GM21515 (cell line): Measurements from ENCODE around the gene PCSK6.

Experiments
- ATAC-seq: cut with Tn5 transposase; IDR thresholded peaks from one replicate; pipeline ENCODE4 v1.9.1; 2021; ENCODE audit not compliant: unreplicated experiment

PCSK6 gene

DNA sequence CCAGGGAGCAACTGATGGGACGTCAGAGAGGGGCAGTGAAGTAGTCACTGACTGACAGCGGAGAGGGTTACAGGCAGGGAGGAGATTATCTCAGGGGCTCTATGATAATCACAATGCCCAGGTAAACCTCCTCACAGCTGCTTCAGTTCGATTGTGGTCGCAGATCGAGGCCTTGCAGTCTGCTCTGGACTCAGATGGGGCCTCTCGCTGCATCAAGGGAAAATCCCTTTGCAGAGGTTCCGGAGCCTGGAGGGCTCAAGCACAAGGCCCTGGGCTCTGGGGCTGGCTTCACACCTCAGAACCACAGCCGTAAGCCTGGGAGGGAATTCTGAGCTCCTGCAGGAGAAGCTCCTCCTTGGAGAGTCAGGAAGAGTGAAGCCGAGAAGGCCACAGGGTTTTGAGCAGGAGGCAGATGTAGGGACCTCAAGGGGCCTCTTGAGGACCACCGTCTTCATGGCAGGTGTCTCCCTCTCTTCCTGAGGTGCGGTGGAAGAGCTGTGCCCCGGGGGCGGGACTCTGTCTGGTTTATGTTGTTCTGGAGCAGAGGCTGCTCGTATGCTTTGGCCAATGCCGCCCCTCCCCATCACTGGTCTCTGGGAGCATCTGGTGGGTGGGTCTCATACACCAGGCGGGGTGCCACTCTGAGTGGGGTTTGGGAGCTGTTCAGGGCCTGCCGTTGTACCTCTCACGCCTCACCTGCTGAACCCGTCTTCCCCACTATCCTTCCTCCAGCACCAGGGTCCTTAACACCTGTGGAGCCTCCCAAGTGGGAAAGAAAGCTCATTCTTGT is 175.0 kb downstream of the PCSK6 start:
- no peak for ATAC-seq

DNA sequence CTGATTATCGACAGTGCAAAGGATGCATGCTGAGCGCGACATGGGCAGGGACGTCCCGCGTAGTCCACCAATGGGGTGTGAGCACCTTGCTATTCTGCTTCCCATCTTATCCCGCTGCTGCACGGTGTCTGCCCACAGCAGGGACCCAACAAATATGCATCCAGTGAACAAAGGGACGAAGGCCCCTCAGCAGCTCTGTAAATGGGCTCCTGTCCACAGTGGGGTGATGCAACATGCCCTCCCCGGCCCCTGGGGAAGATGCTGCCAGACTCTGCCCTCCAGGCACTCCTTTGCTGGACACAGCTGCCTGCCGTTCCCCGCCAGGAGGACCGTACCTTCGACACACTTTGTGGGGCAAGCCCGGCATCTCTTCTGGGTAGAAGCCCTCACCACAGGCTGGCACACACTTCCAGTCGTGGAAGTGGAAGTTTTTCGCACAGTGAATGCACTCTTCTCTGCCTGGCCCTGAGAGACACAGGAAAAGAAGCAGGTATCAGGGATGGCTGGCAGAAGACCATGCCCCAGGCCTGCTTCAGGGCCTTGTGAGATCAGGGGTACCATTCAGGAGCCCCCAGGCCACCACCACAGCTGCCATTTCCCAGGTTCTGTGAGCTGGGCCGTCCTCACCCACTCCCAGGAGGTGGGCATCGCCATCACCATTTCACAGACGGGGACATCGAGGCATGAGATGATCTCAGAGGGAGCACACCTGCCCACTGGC is 176.3 kb downstream of the PCSK6 start:
- no peak for ATAC-seq

DNA sequence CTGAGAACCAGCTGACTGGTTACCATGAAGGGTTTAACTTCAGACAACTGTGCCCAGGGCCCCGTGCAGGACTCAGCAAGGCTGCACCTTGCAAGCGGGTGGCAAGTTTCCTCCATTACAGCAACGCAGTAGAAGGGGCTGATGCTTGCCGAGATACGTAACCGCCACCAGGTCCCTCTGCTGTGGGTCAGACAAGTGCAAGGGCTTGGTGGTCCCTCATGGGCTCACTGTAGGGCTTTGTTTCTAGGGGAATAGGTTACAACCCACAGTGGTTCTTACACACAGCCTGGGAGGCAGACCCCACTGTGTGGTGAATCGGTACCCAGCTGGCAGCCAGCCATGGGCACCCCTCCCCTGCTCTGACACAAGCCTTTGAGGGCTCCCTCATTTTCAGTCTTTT is 179.0 kb downstream of the PCSK6 start:
- no peak for ATAC-seq

DNA sequence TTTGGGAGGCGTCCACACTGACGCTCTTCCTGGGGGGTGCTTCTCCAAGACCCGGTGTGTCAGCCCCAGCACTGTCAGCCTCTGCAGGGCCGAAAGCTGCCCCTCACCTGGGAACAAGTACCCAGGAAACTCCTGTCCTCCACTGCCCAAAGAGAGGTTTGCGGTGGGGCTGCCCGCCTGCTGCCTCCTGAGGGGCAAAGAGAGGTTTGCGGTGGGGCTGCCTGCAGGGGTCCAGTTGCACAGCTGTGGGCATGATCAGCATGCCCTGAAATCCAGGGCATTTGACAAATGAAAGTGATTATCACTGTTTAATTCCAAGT is 179.4 kb downstream of the PCSK6 start:
- ATAC-seq = no peak

DNA sequence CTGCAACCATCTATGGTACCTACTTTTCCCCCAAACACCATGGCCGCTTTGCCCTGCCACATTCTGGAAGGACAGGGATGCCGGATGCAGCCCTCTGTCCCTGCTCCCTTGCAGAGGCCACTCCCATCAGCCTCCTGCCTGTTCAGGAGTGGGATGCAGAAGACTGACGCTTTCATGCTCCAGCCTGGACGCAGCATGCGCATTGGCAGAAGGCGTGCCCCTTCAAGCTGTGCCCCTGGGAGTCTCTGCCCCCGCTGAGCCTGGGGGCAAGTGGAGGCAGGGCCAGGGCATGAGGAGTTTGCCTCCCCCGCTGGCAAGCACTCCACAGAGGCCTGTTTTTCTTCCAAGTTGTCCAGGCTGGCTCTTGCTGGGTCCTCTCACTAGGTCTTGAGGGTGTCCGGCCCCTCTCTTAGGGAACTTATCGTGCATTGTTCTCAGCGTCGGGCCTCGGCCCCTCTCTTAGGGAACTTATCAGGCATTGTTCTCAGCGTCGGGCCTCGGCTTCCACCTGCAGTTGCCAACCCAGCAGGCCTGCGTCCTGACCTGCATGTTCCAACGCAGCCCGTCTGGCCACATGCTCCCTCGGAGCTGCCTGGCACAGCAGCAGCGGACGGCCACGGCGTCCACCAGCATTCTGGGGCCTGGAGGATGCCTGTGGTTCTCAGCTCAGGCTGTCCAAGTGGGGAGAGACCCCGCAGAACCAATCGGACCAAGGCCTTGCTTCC is 179.9 kb downstream of the PCSK6 start:
- no peak for ATAC-seq

DNA sequence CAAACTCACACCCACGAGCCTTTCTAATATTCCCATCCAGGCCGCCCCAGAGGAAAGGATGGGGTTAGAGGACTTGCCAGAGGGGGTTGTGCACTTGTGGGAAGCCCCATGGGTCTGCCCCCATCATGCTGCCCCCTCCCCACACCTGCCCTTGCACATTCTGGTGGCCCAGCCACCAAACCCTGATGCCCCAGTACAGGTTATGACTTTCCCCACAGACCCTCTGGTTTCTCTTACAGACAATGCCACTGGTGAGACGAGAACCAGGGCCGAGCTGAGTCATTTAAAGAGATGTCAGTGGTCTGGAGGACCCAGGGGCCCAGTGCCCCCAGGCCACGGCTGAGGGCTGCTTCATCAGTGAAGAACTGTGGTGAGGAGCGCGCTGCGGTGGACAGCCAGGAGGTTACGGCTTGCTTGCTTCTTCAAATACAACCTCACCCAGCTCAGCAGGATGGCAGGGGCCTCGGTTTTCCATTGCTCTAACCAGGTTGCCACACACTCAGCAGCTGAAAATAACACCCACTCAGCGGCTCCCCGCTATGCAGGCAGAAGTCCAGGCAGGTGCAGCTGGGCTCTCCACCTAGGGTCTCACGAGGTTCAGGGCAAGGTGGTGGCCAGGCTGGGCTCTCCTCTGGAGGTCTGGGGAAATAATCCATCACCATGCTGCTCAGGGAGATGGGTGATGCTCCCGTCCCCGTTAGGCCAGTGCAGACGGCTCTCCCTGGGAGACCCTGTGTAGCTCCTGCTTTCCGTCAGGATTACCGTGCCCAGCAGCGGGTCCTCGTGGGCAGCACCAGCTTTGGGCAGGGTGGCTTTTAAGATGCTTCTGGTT is 180.7 kb downstream of the PCSK6 start:
- ATAC-seq = no peak

DNA sequence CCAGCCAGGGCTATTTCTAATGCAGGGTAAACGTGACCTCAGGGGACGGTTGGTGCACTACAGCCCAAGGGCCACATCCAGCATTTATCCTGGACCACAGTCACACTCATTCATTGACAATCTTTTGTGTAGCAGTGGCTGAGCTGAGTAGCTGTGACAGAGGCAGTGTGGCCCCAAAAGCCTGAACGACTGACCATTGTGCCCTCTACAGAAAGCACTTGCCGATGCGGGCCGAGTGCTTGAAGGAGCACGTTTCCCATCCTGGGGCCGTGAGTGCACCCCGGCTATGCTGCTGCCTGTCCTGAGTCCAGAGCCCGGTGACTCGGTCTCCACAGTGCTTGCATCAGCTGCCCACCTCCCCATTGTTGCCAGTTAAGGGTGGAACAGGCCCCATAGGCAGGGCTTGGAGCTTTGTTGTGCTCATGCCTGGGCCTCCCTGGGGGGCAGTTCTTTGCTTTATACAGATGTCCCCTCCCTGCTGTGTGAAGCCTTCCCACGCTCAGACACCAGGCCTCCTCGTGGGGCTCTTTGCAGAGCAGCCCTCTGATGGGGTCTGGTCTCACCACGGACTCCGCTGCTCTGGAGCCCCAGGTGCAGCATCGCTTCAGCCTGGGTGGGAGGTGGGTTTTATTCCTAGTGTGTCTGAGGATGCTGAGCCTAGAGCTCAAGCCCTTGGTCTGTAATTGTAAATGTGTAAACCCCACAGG is 181.5 kb downstream of the PCSK6 start:
- no peak for ATAC-seq

DNA sequence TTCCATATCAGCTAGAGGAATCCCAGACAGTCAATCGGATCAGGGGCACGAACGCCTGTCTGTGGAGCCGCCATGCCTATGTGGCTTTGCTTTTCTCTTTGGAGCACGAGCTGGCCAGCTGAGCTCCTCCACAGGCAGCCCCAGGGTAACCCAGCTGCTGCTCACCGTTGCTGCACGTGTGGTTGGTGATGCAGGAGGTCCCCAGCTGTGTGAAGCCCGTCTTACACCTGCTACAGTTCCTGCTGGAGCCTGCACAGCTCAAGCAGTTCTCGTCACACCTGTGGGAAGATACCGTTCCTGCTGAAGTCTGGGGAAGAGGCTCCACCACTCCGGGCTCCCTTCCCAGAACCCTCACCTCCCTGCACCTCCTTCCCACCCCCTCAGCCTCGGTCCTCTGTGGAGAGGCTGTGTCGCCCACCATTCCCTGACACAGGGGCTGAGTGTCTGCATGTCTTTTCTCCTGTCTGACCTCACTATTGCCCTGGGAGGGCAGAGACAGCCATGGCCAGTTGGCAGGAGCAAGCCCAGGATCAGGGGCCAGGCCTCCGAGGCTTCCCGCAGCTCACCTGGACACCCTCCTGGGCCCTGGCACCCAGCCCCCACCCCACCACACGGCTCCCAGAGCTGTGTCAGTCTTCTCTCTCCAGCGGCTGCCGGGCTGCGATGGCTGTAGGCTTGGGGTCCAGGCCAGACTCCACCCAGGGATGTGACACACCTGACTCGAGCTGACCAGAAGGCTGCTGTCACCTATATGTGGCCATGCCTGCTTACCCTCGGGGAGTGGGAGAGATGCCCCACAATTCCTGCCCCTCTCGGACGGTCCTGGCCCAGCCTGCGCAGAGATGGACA is 182.2 kb downstream of the PCSK6 start:
- no peak for ATAC-seq

DNA sequence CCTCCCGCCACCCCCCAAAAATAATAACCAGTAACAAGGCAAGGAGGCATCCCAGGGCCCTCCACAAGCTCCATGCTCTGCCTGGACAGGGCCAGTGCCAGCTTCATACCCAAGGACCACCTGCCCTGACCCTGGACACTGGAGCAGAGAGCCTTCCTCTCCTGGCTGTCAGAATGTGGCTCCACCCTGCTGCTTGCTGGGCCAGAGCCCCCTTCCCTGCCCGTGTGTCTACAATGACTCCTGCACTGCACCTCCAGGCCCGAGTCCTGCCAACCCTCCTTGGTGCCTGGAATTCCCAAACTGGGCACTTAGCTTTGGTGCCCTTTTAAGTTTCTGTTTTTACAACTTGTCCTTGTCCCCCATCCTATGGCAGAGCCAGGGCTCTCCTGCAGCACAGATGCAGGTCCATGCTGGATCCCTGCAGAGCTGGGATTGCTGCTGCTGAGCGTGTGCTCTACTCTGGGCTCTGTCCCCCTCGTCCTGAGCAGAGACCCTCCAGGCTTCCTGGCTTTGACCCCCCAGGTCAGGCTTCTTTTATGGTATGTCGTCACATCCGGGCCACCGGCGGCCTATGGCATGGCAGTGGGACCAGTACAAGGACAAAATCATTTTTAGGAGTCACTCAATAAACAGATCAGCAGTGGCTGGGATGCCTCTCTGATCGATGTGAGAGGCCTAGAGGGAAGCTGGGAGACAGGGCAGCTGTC is 183.0 kb downstream of the PCSK6 start:
- ATAC-seq = no peak

DNA sequence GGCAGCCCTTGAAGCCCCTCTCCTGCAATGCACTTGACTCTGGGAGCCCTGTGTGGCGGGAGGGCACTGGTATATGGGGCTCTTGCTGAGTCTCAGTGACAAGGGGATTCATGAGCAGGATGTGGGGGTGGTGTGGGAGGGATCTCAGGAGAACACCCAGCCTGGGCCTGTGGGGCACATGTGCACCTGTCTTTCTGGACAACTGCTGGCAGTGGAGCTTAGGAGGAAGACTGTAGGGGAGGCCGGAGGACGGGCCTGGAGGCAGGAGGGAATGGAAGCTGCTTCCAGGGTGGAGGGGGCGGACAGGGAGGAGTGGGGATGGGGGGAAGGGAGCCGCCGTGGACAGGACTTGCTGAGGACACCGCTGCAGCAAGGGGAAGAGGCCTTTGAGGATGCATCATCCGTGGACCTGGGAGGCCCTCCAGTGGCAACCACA is 183.7 kb downstream of the PCSK6 start:
- no peak for ATAC-seq

DNA sequence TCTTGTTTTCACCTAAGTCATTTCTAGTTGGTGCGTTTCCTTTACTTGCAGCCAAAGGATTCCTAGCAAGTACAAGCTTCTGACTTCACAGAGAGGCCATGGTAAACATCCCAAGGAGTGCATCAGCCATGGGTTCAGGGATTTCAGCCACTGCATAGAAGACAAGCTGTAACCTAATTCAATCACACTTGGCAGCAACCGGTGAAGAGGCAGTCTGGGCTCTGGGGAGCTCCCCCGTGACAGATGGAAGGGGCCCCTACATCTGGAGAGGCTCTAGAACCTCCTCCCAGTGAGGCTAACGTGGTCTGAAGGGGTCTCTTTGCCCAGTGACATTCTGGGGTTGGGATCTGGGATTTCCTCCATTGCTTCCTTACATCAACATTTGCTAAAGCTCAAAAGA is 186.1 kb downstream of the PCSK6 start:
- ATAC-seq = no peak

DNA sequence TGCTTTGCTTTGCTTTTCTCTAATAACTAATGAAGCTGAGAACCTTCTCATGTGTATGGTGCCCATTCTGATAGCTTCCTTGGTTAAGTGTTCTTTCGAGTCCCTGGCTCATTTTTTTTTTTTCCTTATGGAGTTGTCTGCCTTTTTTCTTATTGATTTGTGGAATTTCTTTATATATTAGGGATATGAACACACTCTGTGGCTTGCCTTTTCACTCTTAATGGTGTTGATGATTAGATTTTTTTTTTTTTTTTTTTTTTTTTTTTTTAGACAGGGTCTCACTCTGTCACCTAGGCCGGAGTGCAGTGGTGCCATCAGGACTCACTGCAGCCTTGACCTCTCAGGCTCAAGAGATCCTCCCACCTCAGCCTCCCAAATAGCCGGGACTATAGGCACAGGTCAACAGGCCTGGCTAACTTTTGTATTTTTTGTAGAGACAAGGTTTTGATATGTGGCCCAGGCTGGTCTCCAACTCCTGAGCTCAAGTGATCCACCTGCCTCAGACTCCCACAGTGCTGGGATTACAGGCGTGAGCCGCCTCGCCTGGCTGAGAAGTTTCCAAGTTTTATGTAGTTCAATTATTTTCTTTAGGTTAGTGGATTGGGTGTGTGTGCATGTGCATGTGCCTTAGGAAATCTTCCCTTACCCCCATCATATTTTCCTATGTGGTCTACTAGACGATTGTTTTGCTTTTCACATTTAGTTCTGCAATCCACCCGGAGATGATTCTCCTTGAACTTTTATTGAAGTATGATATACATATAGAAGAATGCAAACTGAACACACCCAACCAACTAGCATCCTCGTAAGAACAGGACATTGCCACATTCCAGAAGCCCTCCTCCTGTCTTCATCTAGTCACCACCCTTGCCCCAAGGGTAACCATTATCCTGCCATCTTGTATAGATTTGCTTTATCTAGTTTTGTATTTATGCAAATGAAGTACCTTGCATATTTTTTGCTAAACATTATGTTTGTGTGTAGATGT is 192.8 kb downstream of the PCSK6 start:
- ATAC-seq = no peak

DNA sequence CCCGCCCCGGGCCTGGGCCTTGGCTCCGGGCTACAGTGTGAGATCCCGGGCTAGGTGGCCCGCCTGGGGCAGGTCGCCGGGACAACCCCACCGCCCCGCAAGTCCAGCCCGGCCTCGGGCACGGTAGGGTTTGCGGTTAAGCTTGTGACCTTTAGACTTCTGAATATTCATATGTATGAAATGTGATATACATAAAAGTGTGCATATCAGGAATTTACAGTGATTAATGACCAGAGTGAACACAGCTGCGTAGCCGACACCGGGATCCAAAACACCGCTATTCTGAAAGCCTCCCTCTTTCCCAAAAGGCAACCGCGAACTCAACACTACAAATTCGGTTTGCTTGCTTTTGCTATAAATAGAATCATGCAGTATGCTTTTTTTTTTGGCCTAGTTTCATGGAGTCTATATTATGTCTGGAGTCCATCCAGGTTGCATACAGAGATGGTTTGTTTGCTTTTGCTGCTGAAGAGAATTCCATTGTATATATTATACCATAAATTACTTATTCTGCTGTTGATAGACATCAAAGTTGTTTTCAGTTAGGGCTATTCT is 193.8 kb downstream of the PCSK6 start:
- no peak for ATAC-seq

DNA sequence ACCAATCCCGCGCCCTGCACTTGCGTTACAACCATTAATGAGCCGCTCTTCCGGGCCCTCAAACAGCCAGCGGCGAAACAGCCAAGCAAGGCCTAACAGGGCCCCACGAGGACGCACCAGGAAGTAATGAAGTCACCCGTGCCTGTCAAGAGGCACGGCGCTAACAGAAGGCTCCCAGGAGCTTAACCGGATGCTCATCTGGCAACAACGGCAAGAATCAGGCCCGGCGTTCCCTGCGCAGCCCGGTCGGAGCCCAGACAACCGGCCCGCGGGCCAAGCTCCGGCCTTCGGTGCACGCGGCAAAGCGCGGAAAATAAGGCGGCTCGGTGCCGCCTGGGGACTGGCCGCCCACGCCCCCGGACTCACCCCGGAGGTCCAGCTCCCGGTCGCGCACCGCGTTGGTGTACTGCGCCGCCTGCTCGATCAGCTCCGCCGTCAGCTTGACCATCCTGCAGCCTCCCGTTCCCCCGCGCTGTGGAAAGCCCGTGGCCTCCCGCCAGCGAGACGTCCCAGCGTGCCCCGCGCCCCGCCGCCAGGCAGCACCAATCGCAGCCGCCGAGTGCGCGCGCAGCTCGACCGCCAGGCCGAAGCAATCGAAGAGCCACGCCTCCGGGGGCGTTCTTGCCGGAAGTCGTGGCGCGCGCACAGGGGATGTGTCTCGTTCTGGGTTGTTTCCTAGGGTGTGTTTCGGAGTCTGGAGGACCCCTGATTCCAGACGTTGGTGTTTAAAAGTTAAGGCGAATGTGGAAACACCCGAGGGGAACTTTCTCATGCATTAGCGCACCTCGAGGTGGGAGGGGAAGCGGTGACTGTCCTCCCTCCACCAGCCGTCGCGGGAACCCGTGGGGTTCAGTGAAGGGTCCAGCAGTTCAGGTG is 194.5 kb downstream of the PCSK6 start, which contains the start of gene SNRPA1:
TSS of gene SNRPA1 (minus strand) at position 518 of the 876 bp plus-strand sequence. CDS start at position 448, 70 bp downstream.
- peak; percentile 80 for ATAC-seq

DNA sequence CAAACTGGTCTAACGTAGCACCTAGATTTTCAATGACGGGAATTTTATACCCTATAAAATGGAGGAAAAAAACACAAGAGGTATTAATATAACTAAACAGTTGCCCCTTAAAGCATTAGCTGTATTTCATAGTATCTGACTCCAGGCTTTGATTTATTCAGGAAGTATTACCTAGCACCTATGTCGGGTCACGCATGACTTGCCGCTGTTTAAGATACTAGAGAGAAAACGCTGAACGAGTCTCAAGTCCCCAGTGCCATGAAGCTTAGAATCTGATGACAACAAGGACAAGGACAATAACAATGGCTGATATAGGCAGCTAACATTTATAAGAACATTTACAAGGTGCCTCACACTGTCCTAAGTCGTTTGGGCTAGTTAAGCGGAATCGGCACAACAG is 196.4 kb downstream of the PCSK6 start:
- ATAC-seq = no peak

DNA sequence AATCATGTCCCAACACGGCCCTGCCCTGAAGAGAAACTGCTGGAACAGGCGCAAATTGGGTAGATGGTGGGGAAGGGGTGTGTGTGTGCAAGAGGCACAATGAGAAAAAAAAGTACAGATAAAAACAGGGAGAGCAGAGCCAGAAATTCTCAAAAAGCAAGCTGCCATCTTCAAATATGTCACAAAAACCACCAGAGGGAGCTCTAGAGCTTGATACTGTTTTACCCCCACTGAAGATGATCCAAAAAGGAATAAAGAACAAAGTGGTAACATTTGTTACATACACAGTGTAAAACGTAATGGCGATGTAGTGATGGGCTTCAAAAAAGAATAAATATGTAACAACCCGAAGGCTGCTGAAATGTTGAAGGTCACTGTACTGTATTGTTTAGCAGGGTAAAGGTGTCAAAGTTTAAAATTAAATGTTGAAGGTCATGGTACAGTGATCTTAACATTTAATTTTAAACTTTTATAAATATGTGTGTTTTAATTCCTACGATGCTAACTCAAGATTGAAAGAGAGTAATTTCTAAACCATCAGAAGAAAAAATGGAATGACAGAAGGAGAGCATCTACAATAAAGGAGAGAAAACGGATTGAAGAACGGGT is 200.5 kb downstream of the PCSK6 start:
- ATAC-seq = no peak
